G401 (cell line): Measurements from ENCODE around the gene TRIM38. TPM values are rescaled to one million over a fixed set of nuclear protein-coding genes. Genes with fewer than 3 reads are reported as not detected.

Experiments
- DNase-seq: peaks from one replicate; pipeline ENCODE4 v3.0.0-alpha.2; 2015; ENCODE audit warnings: low spot score
- in situ Hi-C: cut with HindIII; loops from 2 replicates; pipeline ENCODE4 v1.10.0; 2016; ENCODE audit warnings: low sequenced_read_pairs, mixed read lengths
- total RNA-seq: library from RNA; depleted of rRNA; stranded (reverse); fragments of >200 nt; shearing (Covaris generic); gene quantifications from 2 replicates; pipeline ENCODE4 v1.2.3, GENCODE V29; 2014

TRIM38 gene
- total RNA-seq, 1 experiment from 2014 or later = 0.03 TPM

DNA sequence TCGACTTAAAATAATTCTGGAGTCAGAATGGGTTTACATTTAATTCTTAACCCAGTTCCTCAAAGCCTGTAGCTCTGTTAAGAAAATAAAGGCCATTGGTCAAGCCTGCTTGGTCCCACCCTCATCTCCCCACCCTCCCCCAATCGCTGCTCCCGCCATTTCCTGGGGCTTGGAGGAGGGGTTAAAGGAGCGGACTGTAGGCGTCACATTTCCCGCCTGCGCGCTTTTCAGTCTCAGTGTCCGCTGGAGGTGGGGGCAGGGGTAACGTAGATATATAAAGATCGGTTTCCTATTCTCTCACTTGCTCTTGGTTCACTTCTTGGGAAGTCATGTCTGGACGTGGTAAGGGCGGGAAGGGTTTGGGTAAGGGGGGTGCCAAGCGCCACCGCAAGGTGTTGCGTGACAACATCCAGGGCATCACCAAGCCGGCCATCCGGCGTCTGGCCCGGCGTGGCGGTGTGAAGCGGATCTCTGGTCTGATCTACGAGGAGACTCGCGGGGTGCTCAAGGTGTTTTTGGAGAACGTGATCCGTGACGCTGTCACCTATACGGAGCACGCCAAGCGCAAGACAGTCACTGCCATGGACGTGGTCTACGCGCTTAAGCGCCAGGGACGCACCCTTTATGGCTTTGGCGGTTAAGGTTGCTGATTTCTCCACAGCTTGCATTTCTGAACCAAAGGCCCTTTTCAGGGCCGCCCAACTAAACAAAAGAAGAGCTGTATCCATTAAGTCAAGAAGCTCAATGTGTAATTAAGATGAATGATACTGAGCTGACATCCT, 58.9 kb downstream of the TRIM38 start:
- peak; percentile 99 for DNase-seq
- in situ Hi-C loops = no loop called here

DNA sequence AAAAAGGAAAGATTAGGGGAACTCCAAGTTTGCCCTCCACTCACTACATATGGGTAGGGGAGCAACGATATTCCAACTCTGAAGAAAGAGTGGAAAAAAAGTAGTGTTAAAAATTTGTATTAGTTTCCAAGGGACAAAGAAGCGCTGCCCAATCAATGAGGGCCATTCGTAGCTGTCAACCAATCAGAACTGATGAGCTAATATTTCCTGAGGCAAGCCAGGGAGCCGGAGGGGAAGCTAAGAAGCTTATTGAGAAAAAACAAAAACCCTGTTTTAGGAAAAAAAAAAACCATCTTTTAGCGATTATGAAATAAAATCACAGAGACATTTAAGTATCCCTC, 59.5 kb downstream of the TRIM38 start:
- DNase-seq = peak; percentile 94
- in situ Hi-C loops = no loop called here

DNA sequence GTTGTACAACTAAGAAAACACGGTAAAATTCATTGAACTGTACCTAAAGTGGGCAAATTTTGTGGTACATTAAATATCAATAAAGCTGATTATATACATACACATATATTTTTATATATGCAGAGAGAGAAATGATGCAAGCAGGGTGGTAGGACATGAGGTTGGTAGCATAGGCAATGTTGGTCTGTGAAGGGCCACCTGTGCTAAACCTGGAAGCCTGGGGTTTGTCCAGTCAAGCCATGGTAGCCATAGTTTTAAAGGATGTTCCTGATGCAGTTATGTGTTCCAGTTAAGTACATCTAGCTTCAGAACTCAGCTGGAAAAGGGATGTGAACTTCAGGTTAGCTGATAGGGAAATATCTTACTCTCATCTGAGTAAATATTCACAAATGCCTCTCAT, 60.1 kb downstream of the TRIM38 start:
- in situ Hi-C loops = no loop called here
- no peak for DNase-seq

DNA sequence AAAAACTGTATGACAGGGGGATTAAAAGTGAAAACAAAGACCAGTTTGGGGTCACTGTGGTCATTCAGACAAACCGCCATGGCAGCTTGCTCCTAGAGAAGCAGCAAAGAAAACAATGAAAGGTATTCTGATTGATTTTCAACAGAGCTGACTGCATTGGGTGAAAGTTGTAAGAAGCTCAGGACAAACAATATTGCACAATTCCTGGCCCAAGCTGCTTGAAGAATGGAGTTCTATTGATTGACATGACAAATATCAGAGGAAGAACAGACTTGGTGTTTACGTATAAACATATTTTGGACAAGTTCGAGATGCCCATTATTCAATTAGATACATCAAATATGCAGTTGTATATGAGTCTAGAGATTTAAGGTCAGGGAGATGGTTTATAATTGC, 62.0 kb downstream of the TRIM38 start:
- DNase-seq = no peak
- in situ Hi-C loops = no loop called here

DNA sequence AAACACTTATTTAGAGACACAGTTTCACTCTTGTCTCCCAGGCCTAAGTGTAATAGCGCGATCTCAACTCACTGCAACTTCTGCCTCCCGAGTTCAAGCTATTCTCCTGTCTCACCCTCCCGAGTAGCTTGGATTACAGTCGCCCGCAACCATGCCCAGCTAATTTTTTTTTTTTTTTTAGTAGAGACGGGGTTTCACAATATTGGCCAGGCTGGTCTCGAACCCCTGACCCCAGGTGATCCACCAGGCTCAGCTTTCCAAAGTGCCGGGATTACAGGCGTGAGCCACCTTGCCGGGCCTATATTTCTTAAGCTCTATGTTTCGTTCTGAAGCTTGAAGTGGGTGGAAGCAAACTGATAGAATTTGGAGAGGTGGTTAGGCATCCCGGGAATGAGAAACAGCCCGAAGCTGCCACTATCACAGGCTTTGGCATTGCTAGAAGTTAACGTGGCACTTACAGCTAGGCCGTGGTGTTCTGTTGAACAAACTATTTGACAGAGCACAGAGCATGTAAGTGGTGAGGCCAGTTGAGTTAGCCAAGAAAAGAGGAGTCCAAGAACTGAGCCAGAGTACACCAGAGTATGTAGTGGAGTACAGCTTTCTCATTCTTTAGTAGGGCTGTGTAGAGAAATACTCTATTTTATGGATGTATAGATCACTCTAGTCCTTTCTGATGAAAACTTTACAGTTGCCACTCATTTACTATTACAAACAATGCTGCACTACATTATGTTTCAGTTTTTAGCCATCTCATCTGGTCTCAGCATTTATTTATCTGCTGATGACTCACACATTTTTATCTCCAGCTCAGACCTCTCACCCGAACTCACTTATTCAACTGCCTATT, 62.7 kb downstream of the TRIM38 start:
- DNase-seq = no peak
- in situ Hi-C loops = no loop called here

- in situ Hi-C loops = no loop called here
- peak; percentile 97 for DNase-seq
Measured at GRCh38 chr6:26025894-26026832, 63.6 kb downstream of the TRIM38 start.

DNA sequence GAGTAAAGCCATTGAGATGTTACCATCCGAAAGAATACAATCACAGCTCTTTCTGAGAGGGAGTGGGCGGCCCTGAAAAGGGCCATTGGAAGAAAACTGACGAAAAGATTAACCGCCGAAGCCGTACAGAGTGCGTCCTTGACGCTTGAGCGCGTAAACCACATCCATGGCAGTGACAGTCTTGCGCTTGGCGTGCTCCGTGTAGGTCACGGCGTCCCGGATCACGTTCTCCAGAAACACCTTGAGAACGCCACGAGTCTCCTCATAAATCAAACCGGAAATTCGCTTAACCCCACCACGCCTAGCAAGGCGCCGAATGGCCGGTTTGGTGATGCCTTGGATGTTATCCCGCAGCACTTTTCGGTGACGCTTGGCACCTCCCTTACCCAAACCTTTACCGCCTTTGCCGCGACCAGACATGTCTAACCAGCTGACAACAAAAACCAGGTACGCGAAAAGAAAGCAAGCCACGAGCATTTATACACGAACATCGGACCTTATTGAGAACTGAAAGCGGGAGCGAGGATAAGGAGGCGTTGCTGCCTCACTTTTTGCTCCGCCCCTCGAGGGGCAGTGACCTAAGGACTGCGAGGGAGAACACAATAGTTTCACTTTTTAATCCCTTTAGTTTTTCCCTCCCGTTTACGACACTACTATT, 64.4 kb downstream of the TRIM38 start:
- in situ Hi-C loops = no loop called here
- DNase-seq = peak; percentile 98

GRCh38 chr6:26027491-26028211, 65.0 kb downstream of the TRIM38 start:
- no peak for DNase-seq
- in situ Hi-C loops = no loop called here

DNA sequence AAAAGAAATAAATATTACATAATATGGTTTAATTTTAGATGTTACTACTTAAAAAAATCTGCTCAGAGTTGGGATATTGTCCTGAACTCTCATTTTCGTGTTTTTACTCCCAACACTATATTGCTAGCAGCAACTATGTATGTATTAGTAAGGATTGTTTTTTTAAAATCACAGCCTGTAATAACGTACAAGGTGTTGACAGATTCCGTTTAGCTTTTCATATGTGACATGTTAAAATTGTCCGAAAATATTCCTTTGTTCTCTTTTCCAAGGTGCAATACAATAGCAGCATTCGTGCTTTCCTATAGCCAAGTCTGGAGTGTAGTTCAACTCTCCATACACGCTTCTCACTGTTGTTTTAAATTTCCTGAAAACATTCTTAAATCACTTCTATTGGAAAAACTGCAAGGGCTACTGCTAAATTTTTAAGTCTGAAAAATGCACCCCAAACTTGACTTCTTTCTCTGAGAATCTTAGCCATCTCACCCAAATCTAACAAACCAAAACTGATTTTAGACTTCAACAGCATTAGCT, 65.7 kb downstream of the TRIM38 start:
- DNase-seq = no peak
- in situ Hi-C loops = no loop called here

GRCh38 chr6:26028746-26029569, 66.4 kb downstream of the TRIM38 start:
- DNase-seq = no peak
- in situ Hi-C loops = no loop called here

GRCh38 chr6:26029570-26029856, 66.9 kb downstream of the TRIM38 start:
- DNase-seq = no peak
- in situ Hi-C loops = no loop called here

GRCh38 chr6:26029857-26030653, 67.5 kb downstream of the TRIM38 start:
- in situ Hi-C loops = no loop called here
- DNase-seq = no peak

DNA sequence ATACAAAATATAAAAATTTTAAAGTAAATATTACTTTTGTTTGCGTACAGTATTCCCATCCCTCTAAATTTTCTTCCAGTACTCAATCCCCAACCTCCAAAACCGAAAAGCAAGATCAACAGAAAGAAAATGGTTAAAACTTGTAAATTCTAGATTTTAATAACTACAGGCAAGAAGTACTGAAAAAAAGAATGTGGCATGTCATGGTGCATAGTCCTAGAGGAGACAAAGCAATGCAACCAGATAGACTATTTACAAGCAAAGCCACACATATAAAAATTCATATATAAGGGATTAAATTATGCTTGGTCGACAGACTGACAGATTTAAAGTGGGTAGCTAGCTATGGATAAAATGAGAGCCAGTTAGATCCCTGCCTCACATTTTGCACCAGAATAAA, 68.1 kb downstream of the TRIM38 start:
- in situ Hi-C loops = no loop called here
- DNase-seq = no peak

DNA sequence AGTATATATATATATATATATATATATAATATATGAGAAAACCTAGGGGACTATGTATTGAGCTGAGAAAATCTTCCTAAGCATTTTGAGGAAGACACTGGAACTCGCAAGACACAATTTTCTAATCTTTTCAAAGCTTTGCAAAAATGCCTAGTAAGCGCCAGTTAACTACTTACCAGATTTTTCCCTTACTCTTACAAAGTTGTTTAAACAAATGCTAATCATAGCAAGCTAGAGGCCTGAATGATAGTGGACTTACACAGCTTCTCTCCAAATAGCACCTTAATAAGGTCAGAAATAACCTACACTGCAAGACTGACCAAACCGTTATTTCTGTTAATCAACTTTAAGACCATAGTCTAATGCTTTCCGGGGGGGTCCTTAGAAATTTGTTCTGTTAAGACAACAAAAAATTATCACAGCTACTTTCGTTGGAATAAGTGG, 68.6 kb downstream of the TRIM38 start:
- in situ Hi-C loops = no loop called here
- no peak for DNase-seq

DNA sequence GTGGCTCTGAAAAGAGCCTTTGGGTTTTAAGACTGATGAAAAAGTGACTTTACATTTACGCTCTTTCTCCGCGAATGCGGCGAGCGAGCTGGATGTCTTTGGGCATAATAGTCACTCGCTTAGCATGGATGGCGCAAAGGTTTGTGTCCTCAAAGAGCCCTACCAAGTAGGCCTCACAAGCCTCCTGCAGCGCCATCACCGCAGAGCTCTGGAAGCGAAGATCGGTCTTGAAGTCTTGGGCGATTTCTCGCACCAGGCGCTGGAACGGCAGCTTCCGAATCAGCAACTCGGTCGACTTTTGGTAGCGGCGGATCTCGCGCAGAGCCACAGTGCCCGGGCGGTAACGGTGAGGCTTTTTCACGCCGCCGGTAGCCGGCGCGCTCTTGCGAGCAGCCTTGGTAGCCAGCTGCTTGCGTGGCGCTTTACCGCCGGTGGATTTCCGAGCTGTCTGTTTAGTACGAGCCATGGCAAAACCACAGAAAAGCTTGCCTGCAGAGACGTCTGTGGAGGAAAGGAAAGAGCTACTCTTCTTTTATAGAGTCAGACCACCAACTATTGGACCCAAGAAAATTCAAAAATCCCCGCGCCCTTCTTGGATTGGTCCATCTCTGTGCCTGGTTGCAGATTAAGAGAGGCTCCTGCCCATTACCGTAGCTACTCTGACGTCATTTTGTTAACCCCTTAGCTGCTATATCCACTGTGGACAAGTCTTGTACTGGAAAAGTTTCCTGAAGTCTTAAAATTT, 69.2 kb downstream of the TRIM38 start:
- peak; percentile 99 for DNase-seq
- in situ Hi-C loops = no loop called here
